T follicular helper cell (primary cell): ENCODE measurements around the gene KLHL30.

Experiments
- DNase-seq: peaks from one replicate; pipeline ENCODE4 v3.0.0-alpha.2; 2020; ENCODE audit warnings: low read depth

KLHL30 gene

GRCh38 chr2:238130696-238131628, 7.5 kb upstream of the KLHL30 start:
- no peak for DNase-seq

DNA sequence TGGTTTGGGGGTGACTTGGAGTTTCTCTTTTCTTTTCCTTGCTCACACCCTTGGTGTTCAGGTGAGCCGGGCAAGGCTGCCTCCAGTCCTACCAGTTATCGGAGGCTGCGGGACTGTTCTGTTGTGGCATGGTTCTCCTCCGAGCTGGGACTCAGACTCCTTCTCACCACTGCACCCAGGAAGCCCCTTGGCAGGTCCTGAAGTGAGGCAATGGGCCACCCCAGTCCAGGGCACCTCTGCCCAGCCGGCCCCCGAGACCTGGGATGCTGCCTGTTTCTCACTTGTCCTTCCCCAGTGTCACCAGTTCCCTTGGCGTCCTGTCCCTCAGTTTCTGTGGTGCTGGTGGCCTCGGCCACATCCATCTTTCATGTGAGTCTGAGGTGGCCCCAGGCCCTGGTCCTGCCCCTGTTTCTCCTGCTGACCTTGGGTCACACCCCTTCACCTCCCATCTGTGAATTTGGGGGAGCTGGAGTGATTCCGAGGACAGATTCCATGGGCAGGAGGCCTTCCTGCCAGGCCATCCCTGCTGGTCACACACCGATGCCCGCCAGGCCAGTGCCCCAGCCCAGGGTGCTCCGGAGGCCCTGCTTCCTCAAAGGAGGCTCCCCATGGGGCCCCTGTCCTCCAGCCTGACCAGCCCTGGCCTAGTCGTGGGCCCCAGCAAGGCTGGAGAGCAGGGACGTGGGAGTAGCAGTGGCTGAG, 6.6 kb upstream of the KLHL30 start:
- no peak for DNase-seq

DNA sequence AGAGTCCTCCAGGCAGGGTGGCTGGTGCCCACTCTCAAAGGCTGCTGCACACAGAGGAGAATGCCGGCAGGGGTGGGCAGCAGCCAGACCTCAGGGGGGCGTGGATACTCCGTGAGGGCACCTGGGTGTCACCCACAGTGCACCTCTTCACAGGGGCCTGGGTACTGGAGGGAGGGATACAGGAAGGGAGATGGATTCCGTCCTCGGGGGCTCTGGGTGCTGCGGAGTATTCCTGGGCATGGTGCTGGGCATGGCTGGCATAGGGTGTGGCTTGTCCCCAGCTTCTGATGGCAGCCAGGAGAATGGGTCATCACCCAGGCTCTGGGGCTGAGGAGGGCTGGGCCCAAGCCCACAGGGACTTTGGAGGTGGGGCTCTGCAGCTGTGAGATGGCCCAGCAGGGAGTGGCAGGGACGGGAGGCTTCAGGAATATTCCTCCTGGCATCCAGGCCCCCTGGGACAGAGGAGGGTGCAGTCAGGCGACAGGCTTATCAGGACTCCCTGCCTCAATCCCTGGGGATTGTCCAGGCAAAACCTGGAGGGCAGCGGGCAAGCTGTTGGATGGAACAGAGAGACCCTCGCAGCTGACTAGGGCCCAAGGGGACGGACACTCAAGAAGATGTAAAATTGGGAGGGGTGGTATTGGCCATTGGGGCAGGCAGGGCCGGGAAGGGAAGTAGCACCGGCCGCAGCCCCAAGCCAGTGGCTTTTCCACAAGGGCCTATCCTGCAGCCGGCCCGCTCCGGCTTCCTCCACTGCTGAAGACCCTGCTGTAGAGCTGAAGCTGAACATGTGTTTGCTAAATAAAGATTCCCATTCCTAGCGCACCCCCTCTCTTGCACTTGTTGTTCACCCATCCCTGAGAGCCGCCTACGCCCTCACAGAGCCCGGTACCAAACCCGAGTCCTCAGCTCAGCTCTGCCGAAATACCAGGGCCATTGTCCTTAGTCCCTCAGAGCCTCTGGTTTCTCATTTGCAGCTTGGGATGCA, 5.7 kb upstream of the KLHL30 start:
- DNase-seq = no peak

GRCh38 chr2:238133499-238134392, 4.7 kb upstream of the KLHL30 start:
- no peak for DNase-seq

DNA sequence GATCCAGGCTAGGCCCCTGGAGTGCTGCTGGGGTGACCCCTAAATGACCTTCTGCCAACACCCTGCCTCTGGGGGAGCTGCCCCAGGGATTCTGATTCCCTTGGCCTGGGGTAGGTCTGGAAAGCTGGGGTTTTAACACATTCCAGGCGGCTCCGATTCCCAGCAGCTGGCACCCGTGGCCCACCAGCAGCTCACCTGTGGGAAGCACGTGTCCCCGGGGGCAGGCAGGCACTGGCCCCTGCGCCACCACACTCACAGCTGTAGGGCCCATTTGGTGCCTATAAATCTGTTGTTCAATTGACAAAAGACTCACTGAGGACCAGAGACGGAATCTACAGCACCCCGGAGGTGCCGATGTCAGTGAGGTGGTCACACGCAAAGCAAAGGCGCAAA, 4.1 kb upstream of the KLHL30 start:
- DNase-seq = no peak

DNA sequence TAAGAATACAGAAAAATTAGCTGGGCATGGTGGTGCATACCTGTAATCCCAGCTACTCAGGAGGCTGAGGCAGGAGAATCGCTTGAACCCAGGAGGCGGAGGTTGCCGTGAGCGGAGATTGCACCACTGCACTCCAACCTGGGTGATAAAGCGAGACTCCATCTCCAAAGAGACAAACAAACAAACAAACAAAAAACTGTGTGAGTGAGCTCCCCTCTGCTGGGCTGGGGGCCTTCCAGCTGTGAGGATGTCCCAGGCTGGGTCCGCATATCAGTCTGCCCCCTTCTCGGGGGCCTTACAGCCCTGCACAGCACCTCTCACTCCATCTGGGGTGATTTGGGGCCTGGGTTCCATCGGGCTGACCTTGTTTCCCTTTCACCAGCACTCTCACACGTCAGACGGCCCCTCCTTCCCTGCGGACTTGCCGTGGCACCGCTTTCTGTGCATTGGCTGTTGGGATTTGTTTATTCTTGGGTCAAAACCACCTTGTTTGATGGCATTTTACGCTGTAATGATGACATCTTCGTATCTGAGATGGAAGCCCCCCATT, 2.8 kb upstream of the KLHL30 start:
- no peak for DNase-seq

DNA sequence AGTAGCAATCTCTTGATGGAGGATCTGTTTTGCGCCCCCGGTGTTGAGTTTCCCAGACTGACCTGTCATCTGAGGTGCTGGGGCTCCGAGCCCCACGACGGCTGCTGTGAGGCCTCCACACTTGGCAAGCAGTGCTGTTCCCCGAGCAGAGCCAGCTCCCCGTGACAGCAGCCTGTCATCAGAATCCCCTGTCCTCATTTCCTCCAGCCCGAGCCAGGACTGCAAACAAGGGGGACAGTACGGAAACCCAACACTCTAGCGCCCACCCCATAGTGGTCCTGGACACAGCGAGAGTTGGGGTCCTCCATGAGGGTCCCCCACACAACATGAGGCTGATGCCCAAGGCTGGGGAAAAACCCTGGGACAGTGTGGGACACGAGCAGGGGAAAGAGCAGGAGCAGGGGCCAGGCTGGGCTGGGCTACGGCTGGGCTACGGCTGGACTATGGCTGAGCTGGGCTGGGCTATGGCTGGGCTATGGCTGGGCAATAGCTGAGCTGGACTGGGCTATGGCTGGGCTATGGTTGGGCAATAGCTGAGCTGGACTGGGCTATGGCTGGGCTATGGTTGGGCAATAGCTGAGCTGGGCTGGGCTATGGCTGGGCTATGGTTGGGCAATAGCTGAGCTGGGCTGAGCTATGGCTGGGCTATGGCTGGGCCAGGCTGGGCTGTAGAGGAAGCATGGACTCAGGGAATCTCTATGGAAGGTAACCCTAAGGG, 1.5 kb upstream of the KLHL30 start:
- no peak for DNase-seq

- no peak for DNase-seq
These were observed 583 bp upstream of the KLHL30 start for GRCh38 chr2:238137885-238138284.

DNA sequence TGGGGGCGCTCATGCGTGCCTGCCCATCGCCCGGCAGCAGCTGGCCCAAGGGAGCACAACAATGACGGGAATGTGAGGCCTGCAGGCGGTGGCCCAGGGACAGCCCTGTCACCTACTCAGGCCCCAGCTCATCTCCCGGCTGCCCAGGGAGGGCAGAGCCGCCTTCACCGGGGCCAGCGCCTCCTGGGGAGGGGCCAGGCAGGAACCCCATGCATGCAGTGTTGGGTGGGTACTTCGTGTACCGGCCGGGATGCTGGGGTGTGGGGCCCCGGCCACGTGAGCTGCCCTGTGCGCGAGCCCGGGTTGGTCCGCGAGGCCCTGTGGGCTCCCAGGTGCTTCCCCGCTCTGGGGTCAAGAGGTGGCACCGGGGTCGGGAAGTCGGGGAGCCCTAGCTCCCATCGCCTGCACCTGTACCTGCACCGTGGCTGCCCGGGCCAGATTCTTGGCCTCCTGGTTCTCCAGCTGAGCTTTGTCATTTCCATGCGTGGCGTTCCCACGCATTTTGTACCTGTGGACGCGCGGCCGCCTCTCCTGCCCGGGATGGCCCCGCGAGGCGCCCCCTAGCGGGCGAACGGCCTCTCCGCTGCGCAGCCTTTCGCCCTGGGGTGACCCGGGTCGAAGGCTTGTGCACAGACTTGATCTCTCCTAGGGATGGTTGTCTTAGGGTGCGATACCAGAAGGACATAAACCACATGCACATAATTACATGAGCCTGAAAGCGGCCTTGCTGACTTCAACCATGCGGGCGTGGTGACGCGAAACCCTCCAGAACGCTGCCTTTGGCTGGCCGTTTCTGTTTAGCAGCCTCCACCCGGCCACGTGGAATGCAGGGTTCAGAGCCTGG, 950 bp downstream of the KLHL30 start:
- DNase-seq = no peak

DNA sequence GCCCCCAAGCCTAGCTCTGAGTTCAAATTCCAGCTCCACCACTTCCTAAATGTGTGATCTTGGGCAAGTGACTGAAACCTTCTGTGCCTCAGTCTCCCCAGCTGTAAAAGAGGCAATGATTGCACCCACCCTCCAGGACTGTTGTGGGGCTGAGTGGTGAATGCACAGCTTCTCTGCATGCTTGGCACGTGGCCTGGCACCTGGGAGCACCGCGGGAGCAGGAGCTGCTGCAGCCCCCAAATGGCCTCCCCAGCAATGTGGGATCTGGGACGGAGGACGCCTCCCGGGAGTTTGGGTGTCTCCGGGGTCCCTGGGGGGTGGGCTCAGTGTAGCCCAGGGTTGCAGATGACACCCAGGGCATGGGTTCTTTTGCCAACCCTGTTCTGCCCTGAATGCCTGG, 1.6 kb downstream of the KLHL30 start:
- no peak for DNase-seq

- no peak for DNase-seq
These were observed 2.5 kb downstream of the KLHL30 start for GRCh38 chr2:238140721-238141540.

DNA sequence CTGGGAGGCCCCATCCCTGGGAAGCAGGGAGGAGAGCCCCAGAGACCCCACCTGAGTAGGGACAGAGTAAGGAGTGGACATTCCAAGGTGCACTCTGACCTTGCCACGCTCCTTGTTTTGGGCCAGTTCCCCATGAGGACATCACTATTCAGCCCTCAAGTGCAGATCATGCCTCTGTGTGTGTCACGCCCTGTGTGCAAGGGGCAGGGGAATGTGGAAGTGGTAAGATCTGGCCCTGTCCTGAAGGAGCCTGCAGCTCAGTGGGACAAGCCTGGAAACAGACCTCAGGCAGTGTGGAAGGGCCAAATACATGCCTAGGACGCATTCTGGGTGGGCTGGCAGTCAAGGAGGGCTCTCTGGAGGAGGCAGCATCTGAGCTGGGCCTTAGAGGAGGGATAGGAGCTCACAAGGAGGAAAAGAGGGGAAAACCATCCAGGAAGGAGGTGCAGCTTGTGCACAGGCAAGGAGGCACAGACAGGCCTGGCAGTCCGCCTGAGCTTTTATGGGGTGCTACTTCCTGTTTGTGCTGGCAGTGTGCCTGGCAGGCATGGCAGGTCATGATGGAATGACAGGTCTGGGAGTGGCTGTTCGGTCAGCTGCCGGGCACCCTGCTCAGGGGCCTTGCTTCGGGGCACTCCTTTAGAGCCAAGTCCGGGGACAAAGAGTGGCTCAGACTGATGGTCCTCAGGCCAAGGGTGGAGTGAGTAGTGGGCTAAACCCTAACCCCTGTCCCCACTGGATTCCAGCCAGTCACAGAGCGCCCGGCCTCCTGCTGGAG, 3.3 kb downstream of the KLHL30 start:
- no peak for DNase-seq

- no peak for DNase-seq
These were observed 4.1 kb downstream of the KLHL30 start for GRCh38 chr2:238142382-238143205.

- no peak for DNase-seq
These were observed 4.9 kb downstream of the KLHL30 start for GRCh38 chr2:238143239-238143951.

GRCh38 chr2:238144262-238144661, 5.8 kb downstream of the KLHL30 start:
- no peak for DNase-seq

GRCh38 chr2:238145046-238145445, 6.6 kb downstream of the KLHL30 start:
- no peak for DNase-seq
